ENCODE measurements around the gene ULK1.

GRCh38 chr12:131907379-131908091, 13.1 kb downstream of the ULK1 start:
- TF ChIP-seq, protein P1, sequence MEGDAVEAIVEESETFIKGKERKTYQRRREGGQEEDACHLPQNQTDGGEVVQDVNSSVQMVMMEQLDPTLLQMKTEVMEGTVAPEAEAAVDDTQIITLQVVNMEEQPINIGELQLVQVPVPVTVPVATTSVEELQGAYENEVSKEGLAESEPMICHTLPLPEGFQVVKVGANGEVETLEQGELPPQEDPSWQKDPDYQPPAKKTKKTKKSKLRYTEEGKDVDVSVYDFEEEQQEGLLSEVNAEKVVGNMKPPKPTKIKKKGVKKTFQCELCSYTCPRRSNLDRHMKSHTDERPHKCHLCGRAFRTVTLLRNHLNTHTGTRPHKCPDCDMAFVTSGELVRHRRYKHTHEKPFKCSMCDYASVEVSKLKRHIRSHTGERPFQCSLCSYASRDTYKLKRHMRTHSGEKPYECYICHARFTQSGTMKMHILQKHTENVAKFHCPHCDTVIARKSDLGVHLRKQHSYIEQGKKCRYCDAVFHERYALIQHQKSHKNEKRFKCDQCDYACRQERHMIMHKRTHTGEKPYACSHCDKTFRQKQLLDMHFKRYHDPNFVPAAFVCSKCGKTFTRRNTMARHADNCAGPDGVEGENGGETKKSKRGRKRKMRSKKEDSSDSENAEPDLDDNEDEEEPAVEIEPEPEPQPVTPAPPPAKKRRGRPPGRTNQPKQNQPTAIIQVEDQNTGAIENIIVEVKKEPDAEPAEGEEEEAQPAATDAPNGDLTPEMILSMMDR (IDR thresholded peaks at IDR 0.05) = no peak
- TF ChIP-seq SIN3A (IDR thresholded peaks at IDR 0.05; ENCODE audit: borderline replicate concordance, insufficient read depth, low read depth, low read length) = no peak

All from Panc1 (cell line).